GM12891 (cell line): ENCODE measurements around the gene HTR3D.

Experiments
- POLR2A ChIP-seq: IDR thresholded peaks from 2 replicates; pipeline ENCODE4 v1.6.1; 2011; ENCODE audit warnings: low read depth, low read length, control low read depth
- POLR2AphosphoS5 ChIP-seq: IDR thresholded peaks from 2 replicates; pipeline ENCODE4 v1.6.1; 2011; ENCODE audit warnings: low read depth, low read length, control low read depth

- TF ChIP-seq POLR2AphosphoS5, result no peak
- TF ChIP-seq POLR2A, result no peak
Measured at GRCh38 chr3:184017672-184018423, 13.7 kb upstream of the HTR3D start, which contains the start of gene ABCC5.
